Breast epithelium (tissue), 4 donors: ENCODE results near the gene RTN4. TPM values are rescaled to one million over a fixed set of nuclear protein-coding genes. Genes with fewer than 3 reads are reported as not detected.
A peak's percentile ranks its signal among the peaks of the same experiment; 100 is the strongest.

ENCODE experiments used
- DNase-seq, 2 donors: peaks; one replicate each; pipeline ENCODE4 v3.0.0-alpha.2; 2019; ENCODE audit warnings: low spot score in 2 of 2
- H3K27ac ChIP-seq, 2 donors: fragments of 200-600 bp; sonication (generic) in 1 of 2; one replicate each; pipeline ENCODE4 v1.5.1; 2016 to 2019; ENCODE audit warnings: mild to moderate bottlenecking in 1 of 2
- H3K27me3 ChIP-seq, 2 donors: fragments of 200-600 bp; sonication (generic) in 1 of 2; one replicate each; pipeline versions ENCODE4 v1.5.1 to v1.6.0; 2017 to 2019; ENCODE audit warnings: control low read depth in 1 of 2, mild to moderate bottlenecking in 1 of 2
- H3K36me3 ChIP-seq: fragments of 200-600 bp; one replicate; pipeline ENCODE4 v1.5.1; 2019
- H3K4me1 ChIP-seq, 2 donors: fragments of 200-600 bp; sonication (generic); one replicate each; pipeline ENCODE4 v1.5.1; 2016 to 2019; ENCODE audit warnings: control low read depth in 1 of 2
- H3K4me3 ChIP-seq, 3 donors: fragments of 200-600 bp; sonication (generic); 1 replicate in 2 of 3; 2 replicates in 1 of 3; pipeline ENCODE4 v1.5.1; 2016 to 2019; ENCODE audit warnings: mild to moderate bottlenecking in 3 of 3, moderate library complexity in 2 of 3
- H3K9me3 ChIP-seq, 2 donors: fragments of 200-600 bp; sonication (generic) in 1 of 2; one replicate each; pipeline ENCODE4 v1.5.1; 2016 to 2019; ENCODE audit warnings: control low read depth in 1 of 2
- POLR2A ChIP-seq: fragments of 450-650 bp; IDR thresholded peaks from one replicate; pipeline ENCODE4 v1.6.1; 2016; ENCODE audit warnings: antibody characterized with exemption, mild to moderate bottlenecking, moderate library complexity
- POLR2AphosphoS5 ChIP-seq, 3 donors: sonication (generic); formaldehyde crosslinking; IDR thresholded peaks; one replicate each; pipeline ENCODE4 v1.6.1; 2017; ENCODE audit warnings: antibody characterized with exemption in 3 of 3
- intact Hi-C: fragments of 100-400 bp; cut with DNase I; formaldehyde crosslinking; loops from one replicate; pipeline ENCODE4 v1.15.1; 2023; ENCODE audit warnings: low total_unique reads
- total RNA-seq, 3 donors: library from RNA; depleted of rRNA; stranded (reverse); fragments of >200 nt; gene quantifications; one replicate each; pipeline ENCODE4 v1.1.0, GENCODE V29; 2016
- TF ChIP-seq, protein P1 (sequence below), 3 donors: fragments of 450-650 bp; IDR thresholded peaks; one replicate each; pipeline ENCODE4 v1.5.1; 2016 to 2017; ENCODE audit warnings: antibody characterized with exemption in 3 of 3, mild to moderate bottlenecking in 3 of 3, moderate library complexity in 3 of 3

The RTN4 gene
- total RNA-seq, 3 donors from 2014 or later = 188 to 419 (median 201) TPM

DNA sequence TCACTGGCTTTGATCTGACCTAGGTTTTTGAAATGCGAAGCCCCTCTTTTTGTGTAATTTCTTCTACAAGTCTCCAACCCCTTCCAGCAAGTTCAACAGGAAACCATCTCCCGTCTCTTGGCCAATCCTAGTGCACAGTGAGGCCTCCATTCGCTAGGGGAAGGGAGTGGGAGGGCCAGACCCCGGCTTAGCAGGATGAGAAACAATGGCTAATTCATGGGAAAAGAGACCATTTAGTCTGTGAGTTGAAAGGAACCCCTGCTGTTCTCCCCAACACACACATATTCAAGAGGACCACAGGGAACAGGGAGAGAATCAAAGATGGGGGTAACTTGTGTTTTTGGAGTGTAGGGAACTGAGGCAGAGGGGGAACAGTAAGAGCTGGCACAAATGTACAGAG is 83.0 kb downstream of the RTN4 start:
- Histone ChIP-seq H3K36me3 (no peaks in the 10 kb centered on the region), H3K4me1 (no peaks in the 10 kb centered on the region), H3K27me3 (no peaks in the 10 kb centered on the region), H3K4me3 (no peak overlapping the region), H3K9me3 (no peaks in the 10 kb centered on the region), H3K27ac (no peak overlapping the region)
- no peak for DNase-seq
- TF ChIP-seq POLR2AphosphoS5 (IDR thresholded peaks at IDR 0.05) (no peak), POLR2A (no peak)
- TF ChIP-seq, protein P1, sequence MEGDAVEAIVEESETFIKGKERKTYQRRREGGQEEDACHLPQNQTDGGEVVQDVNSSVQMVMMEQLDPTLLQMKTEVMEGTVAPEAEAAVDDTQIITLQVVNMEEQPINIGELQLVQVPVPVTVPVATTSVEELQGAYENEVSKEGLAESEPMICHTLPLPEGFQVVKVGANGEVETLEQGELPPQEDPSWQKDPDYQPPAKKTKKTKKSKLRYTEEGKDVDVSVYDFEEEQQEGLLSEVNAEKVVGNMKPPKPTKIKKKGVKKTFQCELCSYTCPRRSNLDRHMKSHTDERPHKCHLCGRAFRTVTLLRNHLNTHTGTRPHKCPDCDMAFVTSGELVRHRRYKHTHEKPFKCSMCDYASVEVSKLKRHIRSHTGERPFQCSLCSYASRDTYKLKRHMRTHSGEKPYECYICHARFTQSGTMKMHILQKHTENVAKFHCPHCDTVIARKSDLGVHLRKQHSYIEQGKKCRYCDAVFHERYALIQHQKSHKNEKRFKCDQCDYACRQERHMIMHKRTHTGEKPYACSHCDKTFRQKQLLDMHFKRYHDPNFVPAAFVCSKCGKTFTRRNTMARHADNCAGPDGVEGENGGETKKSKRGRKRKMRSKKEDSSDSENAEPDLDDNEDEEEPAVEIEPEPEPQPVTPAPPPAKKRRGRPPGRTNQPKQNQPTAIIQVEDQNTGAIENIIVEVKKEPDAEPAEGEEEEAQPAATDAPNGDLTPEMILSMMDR (IDR thresholded peaks at IDR 0.05) = no peak
- intact Hi-C loops = no loop called here

DNA sequence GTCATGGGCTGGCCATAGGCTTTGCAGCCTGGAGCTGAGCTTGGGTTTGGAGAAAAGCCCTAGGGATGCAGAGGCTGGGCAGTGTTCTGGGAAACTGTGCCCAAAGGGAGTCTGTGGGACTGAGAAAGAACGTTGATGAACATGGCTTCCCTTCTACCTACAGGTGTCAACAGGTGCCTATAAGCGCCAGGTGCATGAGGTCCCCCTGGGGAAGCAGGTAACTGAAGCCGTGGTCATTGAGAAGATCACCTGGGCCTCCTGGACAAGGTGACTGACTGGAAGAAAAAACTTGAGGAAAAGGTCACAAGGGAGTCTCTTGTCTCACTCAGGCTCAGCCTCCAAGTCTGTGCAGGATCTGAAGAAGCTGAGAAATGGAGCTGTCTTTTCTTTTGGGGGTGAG is 83.4 kb downstream of the RTN4 start:
- no peak for DNase-seq
- H3K27ac ChIP-seq = no peak overlapping the region
- no peaks in the 10 kb centered on the region for H3K9me3 ChIP-seq
- no peaks in the 10 kb centered on the region for H3K4me1 ChIP-seq
- H3K36me3 ChIP-seq = no peaks in the 10 kb centered on the region
- H3K27me3 ChIP-seq = no peaks in the 10 kb centered on the region
- H3K4me3 ChIP-seq = no peak overlapping the region
- intact Hi-C loops = no loop called here
- TF ChIP-seq POLR2AphosphoS5 (IDR thresholded peaks at IDR 0.05) = no peak
- no peak for TF ChIP-seq POLR2A
- TF ChIP-seq, protein P1 (IDR thresholded peaks at IDR 0.05) = no peak

DNA sequence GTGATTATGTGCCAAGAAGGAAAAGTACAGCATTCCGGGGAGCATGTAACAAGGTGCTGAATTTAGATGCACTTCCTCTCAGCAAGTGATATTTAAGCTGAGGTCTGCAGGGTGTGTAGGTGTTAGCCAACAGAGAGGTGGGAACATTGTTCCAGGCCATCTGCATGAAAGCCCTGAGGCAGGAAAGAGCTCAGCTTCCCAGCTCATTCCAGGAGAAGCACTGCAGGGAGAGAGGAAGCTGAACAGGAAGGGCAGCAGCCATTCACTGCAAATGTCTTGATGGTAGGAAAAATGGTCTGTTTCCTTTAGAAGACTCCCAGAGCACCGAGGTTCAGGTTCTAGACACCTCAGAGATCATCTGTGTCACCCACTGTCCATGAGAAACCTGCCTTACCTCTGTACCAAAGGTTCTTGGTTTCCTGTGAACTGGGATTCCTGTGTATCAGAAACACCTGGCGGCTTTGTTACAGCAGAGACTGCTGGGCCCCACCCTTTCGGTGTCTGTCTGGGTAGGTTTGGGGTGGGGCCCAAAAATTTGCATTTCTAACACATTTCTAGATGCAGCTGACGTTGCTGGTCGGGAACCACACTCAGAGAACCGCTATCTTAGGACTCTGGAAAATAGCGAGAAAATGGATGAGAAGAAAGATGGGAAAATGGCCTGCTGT is 84.0 kb downstream of the RTN4 start:
- peak overlapping the region in 1 of 2 donors; percentile 52 for H3K27ac ChIP-seq
- TF ChIP-seq POLR2A (no peak), POLR2AphosphoS5 (IDR thresholded peaks at IDR 0.05) (no peak)
- H3K27me3 ChIP-seq = no peaks in the 10 kb centered on the region
- no peaks in the 10 kb centered on the region for H3K9me3 ChIP-seq
- DNase-seq = no peak
- no peaks in the 10 kb centered on the region for H3K4me1 ChIP-seq
- intact Hi-C loops = no loop called here
- H3K36me3 ChIP-seq = no peaks in the 10 kb centered on the region
- no peak overlapping the region for H3K4me3 ChIP-seq

DNA sequence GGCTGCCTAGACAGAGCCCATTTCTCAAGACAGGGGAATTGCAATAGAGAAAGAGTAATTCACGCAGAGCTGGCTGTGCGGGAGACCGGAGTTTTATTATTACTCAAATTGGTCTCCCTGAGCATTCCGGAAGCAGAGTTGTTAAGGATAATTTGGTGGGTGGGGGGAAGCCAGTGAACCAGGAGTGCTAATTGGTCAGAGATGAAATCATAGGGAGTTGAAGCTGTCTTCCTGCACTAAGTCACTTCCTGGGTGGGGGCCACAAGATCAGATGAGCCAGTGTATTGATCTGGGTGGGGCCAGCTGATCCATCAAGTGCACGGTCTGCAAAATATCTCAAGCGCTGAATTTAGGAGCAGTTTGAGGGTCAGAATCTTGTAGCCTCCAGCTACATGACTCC is 84.8 kb downstream of the RTN4 start:
- H3K27me3 ChIP-seq = no peaks in the 10 kb centered on the region
- TF ChIP-seq, protein P1 (IDR thresholded peaks at IDR 0.05) = no peak
- intact Hi-C loops = no loop called here
- DNase-seq = no peak
- H3K36me3 ChIP-seq = no peaks in the 10 kb centered on the region
- no peaks in the 10 kb centered on the region for H3K4me1 ChIP-seq
- no peak overlapping the region for H3K4me3 ChIP-seq
- H3K9me3 ChIP-seq = no peaks in the 10 kb centered on the region
- peak overlapping the region in 1 of 2 donors; percentile 52 for H3K27ac ChIP-seq

DNA sequence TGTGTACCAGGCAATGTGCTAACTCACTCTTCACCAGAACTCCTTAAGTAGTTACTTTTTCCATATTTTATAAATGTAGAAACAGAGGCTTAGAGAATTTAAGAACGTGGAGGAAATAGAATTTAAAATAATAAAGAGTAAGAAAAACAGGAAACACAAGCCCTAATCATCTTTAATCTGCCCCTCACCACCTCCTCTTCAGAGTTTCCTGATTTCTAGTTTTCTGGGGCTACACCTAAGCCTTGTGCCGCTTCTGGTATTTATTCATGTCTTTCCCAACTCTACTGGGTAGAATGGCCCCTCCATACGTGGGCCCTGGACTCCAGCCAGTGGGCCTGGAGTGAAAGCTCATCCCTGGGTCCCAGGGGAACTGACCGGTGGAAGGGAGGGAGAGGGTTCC is 85.4 kb downstream of the RTN4 start:
- H3K27me3 ChIP-seq = no peaks in the 10 kb centered on the region
- no peak overlapping the region for H3K4me3 ChIP-seq
- H3K36me3 ChIP-seq = no peaks in the 10 kb centered on the region
- intact Hi-C loops = no loop called here
- H3K27ac ChIP-seq = peak overlapping the region in 1 of 2 donors; percentile 52
- TF ChIP-seq POLR2AphosphoS5 (IDR thresholded peaks at IDR 0.05) (no peak), POLR2A (no peak)
- TF ChIP-seq, protein P1 (IDR thresholded peaks at IDR 0.05) = no peak
- no peaks in the 10 kb centered on the region for H3K9me3 ChIP-seq
- DNase-seq = no peak
- no peaks in the 10 kb centered on the region for H3K4me1 ChIP-seq
